Spinal cord (tissue), 10 donors: ENCODE results near the gene CYYR1. TPM values are rescaled to one million over a fixed set of nuclear protein-coding genes. Genes with fewer than 3 reads are reported as not detected.
A peak's percentile ranks its signal among the peaks of the same experiment; 100 is the strongest.

ENCODE experiments used
- DNase-seq, 6 donors: peaks; one replicate each; pipeline versions ENCODE4 v3.0.0 to v3.0.0-alpha.2; 2013 to 2015; ENCODE audit warnings: low spot score in 6 of 6, low read depth in 4 of 6
- H3K27ac ChIP-seq: one replicate; pipeline ENCODE4 v1.5.1; 2013; ENCODE audit warnings: low read depth, low read length, control low read depth
- H3K27me3 ChIP-seq: one replicate; pipeline ENCODE4 v1.6.1; 2013; ENCODE audit warnings: low read length; ENCODE audit not compliant: control insufficient read depth, insufficient read depth
- H3K36me3 ChIP-seq: one replicate; pipeline ENCODE4 v1.6.1; 2013; ENCODE audit warnings: low read length; ENCODE audit not compliant: control insufficient read depth, insufficient read depth
- H3K4me1 ChIP-seq: one replicate; pipeline ENCODE4 v1.6.1; 2013; ENCODE audit warnings: low read length; ENCODE audit not compliant: control insufficient read depth, insufficient read depth
- H3K4me3 ChIP-seq: one replicate; pipeline ENCODE4 v1.5.1; 2013; ENCODE audit warnings: low read depth, low read length, control low read depth
- H3K9me3 ChIP-seq: one replicate; pipeline ENCODE4 v1.6.1; 2013; ENCODE audit warnings: low read length; ENCODE audit not compliant: control insufficient read depth, insufficient read depth
- WGBS: methylation state at CpG from one replicate; pipeline ENCODE4 v1.1.5; 2013; ENCODE audit warnings: missing lambda C conversion rate; ENCODE audit not compliant: insufficient coverage; 5-methylcytosine and 5-hydroxymethylcytosine counted together
- polyA plus RNA-seq, 2 donors: library from polyadenylated mRNA; unstranded; fragments of 120-200 nt; gene quantifications; one replicate each; pipeline ENCODE4 v1.2.1, GENCODE V29; 2013; ENCODE audit not compliant: insufficient read length in 2 of 2
- total RNA-seq, 2 donors: library from RNA; depleted of rRNA in 1 of 2; stranded (reverse); fragments of 120-200 nt in 1 of 2; fragments of >200 nt in 1 of 2; gene quantifications; one replicate each; pipeline versions ENCODE4 v1.2.3 to v1.2.4, GENCODE V29; 2013 to 2014
- donor health status: healthy.

CYYR1 gene
- total and polyA plus RNA-seq, 4 donors, result 5.4 to 15.5 (median 11.3) TPM

- H3K4me3 ChIP-seq, result no peak overlapping the region
- DNase-seq, result no peak
- WGBS, result 75% methylated on average over 1 of the region's 1 CpG
- no peaks in the 10 kb centered on the region for H3K4me1 ChIP-seq
- H3K27me3 ChIP-seq, result no peaks in the 10 kb centered on the region
- H3K27ac ChIP-seq, result no peak overlapping the region
- no peaks in the 10 kb centered on the region for H3K36me3 ChIP-seq
- H3K9me3 ChIP-seq, result no peaks in the 10 kb centered on the region
These were observed 67.9 kb downstream of the CYYR1 start for GRCh38 chr21:26505211-26505610.

- peak in 2 of 6 donors; percentile 32 to 57 for DNase-seq
- no peak overlapping the region for H3K4me3 ChIP-seq
- H3K36me3 ChIP-seq, result no peaks in the 10 kb centered on the region
- H3K4me1 ChIP-seq, result no peaks in the 10 kb centered on the region
- no peak overlapping the region for H3K27ac ChIP-seq
- no peaks in the 10 kb centered on the region for H3K9me3 ChIP-seq
- WGBS, result no CpG with 5 or more reads among the region's 2 CpGs
- no peaks in the 10 kb centered on the region for H3K27me3 ChIP-seq
These were observed 69.7 kb downstream of the CYYR1 start for GRCh38 chr21:26503414-26503813.

DNA sequence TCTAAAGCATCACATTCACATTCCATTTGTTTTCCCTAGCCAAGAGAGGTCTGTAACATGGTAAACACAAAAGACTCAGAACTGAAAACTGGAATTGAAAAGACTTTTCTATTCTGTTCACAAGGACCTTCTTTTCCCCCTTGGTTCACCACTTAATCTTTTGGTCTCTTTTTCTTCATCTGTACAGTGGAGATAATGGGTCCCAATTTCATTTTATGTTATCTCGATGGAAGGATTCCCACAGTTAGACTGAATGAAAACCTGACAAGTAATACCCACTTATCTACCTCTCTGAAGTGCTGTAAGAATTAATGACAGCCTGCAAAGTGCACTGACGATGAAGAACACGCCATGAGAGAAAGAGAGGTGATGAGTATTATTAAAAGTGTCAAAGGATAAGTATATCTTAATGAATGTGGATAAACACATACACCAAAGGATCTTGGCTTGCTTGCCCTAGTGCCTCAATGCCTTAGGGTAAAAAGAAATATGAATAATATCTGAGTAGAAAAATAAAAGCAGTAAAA, 71.5 kb downstream of the CYYR1 start:
- peak in 1 of 6 donors; percentile 60 for DNase-seq
- Histone ChIP-seq H3K9me3 (no peaks in the 10 kb centered on the region), H3K4me3 (no peak overlapping the region), H3K27ac (no peak overlapping the region), H3K4me1 (no peaks in the 10 kb centered on the region), H3K27me3 (no peaks in the 10 kb centered on the region), H3K36me3 (no peaks in the 10 kb centered on the region)
- WGBS, result no CpG with 5 or more reads among the region's 3 CpGs

DNA sequence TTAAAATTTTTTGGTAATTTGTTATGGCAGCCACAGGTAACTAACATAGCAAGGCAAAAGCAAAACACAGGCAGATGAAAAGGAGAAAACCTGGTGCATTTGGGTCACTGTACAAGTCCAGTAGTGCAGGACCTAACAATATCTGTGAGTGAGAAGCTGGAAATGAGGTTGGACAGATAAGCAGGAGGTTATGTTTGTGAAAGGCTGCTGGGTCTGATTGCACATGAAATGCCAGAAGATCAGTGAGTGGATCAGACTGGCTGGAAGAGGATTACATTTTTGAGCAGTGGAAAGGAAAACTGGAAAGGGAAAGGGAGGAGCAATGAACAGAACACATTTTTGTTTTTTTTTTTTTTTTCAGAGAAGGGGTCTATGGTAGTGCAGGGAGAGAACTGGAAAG, 73.6 kb downstream of the CYYR1 start:
- Histone ChIP-seq H3K4me1 (no peaks in the 10 kb centered on the region), H3K27ac (no peak overlapping the region), H3K36me3 (no peaks in the 10 kb centered on the region), H3K4me3 (no peak overlapping the region), H3K27me3 (no peaks in the 10 kb centered on the region), H3K9me3 (no peaks in the 10 kb centered on the region)
- no peak for DNase-seq

DNA sequence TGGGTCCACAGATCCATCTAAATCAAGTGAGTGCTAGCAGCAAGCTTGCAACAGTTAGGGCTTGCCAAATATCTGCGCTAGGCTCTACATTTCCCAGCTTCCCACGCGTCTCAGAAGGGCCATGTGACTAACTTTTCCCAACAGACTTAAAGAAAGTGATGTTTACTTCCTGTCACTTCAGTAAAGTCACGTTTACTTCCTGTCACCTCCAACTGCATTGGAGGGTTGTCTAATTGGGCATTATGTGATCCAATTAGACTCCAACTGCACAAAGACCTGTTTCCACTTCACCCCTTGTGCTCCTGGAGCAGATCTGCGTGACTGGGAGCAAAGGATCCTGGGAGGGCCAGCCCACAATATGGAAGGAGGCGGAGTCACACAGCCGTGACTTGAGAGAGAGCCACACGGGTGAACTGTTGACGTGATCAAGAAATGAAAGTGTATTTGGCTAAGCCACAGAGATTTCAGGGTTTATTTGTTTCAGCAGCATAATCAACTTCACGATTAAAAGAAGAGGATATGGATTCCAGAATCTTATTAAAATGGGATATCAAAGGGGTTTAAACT, 77.7 kb downstream of the CYYR1 start:
- 98% methylated on average over 9 of the region's 10 CpGs for WGBS

DNA sequence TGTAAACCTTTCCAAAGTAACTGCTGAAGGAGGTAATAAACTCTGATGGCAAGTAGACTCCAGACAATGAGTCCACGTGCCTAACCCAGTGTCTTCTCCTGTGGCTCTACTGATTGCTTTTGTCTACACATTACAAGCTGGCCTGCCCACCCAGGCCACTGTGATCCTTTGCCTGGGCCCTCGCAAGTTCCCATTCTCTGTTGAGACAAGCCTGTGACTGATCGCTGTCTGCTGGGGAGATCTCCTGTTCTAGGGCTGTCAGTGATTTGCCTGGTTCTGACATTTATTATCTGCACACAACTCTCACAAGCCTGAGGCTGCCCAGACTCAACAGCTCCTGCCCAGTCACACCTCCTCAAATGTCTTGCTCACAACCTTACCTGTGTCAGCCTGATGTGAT, 81.4 kb downstream of the CYYR1 start:
- no peaks in the 10 kb centered on the region for H3K27me3 ChIP-seq
- no peaks in the 10 kb centered on the region for H3K36me3 ChIP-seq
- H3K4me3 ChIP-seq, result no peak overlapping the region
- no peaks in the 10 kb centered on the region for H3K9me3 ChIP-seq
- H3K27ac ChIP-seq, result no peak overlapping the region
- DNase-seq, result no peak
- H3K4me1 ChIP-seq, result no peaks in the 10 kb centered on the region
- WGBS, result 67% methylated on average over 3 of the region's 3 CpGs

More for the DNA sequence above, 77.7 kb downstream of the CYYR1 start:
- no peaks in the 10 kb centered on the region for H3K9me3 ChIP-seq
- H3K27me3 ChIP-seq, result no peaks in the 10 kb centered on the region
- H3K4me3 ChIP-seq, result no peak overlapping the region
- DNase-seq, result no peak
- no peak overlapping the region for H3K27ac ChIP-seq
- H3K36me3 ChIP-seq, result no peaks in the 10 kb centered on the region
- no peaks in the 10 kb centered on the region for H3K4me1 ChIP-seq

GRCh38 chr21:26490771-26491170, 82.3 kb downstream of the CYYR1 start:
- no CpG with 5 or more reads among the region's 2 CpGs for WGBS
- Histone ChIP-seq H3K9me3 (no peaks in the 10 kb centered on the region), H3K4me3 (no peak overlapping the region), H3K27ac (no peak overlapping the region), H3K4me1 (no peaks in the 10 kb centered on the region), H3K27me3 (no peaks in the 10 kb centered on the region), H3K36me3 (no peaks in the 10 kb centered on the region)
- no peak for DNase-seq

GRCh38 chr21:26489781-26490180, 83.3 kb downstream of the CYYR1 start:
- Histone ChIP-seq H3K4me3 (no peak overlapping the region), H3K27ac (no peak overlapping the region), H3K27me3 (no peaks in the 10 kb centered on the region), H3K9me3 (no peaks in the 10 kb centered on the region), H3K36me3 (no peaks in the 10 kb centered on the region), H3K4me1 (no peaks in the 10 kb centered on the region)
- DNase-seq, result no peak
- 100% methylated on average over 4 of the region's 6 CpGs for WGBS

- Histone ChIP-seq H3K27ac (no peak overlapping the region), H3K4me3 (no peak overlapping the region), H3K4me1 (no peaks in the 10 kb centered on the region), H3K27me3 (no peaks in the 10 kb centered on the region), H3K36me3 (no peaks in the 10 kb centered on the region), H3K9me3 (no peaks in the 10 kb centered on the region)
- no peak for DNase-seq
- 100% methylated on average over 3 of the region's 4 CpGs for WGBS
These were observed 85.1 kb downstream of the CYYR1 start for GRCh38 chr21:26487981-26488480.

DNA sequence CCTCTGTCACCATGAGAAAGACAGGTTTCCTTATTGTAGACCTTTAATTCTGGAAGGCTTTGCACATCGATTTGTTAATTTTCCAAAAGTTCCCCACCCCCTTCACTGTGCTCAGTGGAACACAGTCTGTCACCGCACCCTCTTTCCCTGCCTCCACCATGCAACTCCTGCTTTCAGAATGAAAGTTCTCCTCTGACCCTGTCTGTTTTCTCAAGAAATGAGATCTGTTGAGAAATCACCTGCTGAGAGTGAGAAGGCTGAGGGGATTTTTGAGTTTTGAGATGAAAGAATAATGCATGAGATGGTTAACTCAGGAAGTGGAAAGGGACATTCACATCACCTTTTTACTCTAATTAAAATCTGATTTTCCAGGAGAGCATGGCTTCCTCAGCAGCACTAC, 99.6 kb downstream of the CYYR1 start:
- DNase-seq, result no peak
- no peaks in the 10 kb centered on the region for H3K36me3 ChIP-seq
- H3K9me3 ChIP-seq, result no peaks in the 10 kb centered on the region
- H3K27me3 ChIP-seq, result no peaks in the 10 kb centered on the region
- H3K4me3 ChIP-seq, result no peak overlapping the region
- no peaks in the 10 kb centered on the region for H3K4me1 ChIP-seq
- H3K27ac ChIP-seq, result no peak overlapping the region
- 100% methylated on average over 1 of the region's 2 CpGs for WGBS
